Measurements from ENCODE around the gene TRMT2A.

TRMT2A gene

DNA sequence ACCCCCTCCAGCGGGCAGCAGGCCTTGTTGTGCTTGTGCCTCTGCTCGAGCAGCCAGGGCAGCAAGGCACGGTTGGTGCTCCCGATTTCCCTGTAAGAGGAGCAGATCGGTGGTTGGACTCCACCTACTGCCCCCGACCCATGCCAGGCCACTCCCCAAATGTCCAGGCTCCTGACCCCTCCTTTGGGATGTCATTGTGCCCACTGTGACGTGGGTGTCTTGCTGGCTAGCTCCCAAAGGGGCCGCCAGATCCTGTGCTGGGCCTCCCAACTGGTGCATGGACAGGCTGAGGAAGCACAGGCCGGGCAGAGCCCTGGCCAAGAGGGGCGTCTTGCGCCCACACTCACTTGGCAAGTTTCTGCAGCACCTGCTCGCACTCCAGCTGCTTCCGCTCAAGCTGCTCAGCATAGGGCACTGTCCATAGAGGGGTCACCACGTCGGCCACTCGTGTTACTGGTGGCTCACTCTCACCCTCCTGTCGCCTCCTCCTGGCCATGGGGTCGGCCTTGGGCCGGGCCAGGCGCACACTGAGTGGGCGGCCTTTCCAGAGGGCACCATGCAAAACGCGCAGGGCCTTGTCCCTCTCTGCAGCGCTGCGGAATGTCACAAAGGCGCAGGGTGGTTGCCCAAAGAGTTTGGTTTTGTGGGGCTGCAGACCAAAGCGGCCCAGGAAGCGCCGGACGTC lies 1.2 kb downstream of the TRMT2A start, which contains the start of gene RANBP1:
TSS of gene RANBP1 (plus strand) at position 414 of the 685 bp plus-strand sequence. CDS start at position 495, 81 bp downstream.
- DNase-seq: no peak

DNA sequence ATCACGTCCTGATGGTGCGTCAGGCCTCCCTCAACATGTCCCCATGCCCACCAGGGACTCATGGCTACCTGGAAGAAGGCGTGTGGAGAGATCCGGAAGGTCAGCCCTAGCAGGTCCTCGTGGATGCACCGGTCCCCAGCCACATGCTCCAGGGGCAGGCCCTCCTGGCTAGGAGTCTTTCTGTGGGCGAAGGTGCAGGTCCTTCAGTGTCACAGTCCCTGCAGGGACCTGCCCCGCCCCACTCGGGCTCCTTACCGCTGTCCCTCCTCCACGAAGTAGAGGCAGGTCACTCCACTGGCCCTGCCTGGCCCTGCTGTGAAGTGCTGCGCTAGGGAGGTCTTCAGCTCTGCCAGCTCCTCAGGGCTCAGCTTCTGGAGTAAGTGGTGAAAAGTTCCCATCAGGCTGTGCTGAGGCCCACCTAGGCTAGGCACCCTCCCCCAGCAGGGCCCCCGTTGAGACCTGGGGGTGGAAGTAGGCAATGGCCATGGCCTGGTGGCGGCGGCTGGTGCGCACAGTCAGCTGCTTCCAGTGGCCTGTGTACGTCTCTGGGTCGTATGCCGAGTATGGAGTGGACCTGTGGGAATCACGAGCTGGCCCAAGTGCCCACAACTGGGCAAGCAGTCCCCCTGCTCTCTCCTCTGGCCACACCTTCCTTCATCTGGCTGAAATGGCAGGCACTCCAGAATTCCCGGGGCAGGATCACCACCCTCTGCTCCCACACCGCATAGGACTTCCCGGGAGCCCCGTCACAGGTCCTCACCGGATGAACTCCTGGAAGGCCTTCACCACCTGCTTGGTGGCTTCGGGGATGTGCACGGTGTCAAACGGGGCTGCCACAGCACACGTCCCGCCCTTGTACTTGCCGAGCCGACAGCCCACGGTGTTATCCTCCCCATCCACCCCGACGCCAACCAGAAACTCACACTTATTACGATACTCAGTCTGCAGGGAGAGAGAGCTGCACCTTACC lies 2.2 kb downstream of the TRMT2A start:
- DNase-seq: no peak

GRCh38 chr22:20113551-20114310 lies 3.3 kb downstream of the TRMT2A start:
- DNase-seq: no peak

- no peak for DNase-seq
These were observed 4.2 kb downstream of the TRMT2A start for GRCh38 chr22:20112623-20113511.

GRCh38 chr22:20111689-20112622 lies 5.1 kb downstream of the TRMT2A start:
- no peak for DNase-seq

DNA sequence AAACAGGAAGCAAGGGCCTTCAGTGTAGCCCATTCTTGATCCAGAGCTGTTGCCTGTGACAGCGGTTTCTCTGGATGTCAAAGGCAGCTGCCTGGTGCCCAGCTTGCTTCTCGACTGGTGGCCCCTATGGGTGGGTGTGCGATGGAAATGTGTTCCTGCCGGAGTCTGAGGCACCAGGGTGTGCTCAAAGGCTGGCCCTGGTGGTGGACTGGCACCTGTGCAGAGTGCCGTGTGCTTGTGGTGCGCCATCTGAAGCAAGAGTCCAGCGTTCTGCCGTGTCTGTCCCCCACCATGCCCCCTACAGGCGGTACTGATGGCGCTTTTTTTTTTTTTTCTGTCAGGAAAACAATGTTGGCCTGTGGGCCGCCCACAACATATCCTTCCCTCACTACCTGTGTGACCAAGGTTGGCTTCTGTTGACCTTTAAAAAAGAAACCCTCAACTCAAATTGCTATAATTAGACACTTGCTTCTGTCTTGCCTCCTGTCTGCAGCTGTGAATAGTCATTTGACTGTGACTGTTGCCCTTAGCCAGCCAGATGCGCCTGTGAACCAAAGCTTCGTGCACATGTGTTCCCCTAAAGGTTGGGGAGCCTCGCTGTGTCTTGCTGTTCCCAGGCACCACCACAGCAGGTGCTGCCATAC lies 5.9 kb downstream of the TRMT2A start:
- no peak for DNase-seq

- no peak for DNase-seq
These were observed 6.6 kb downstream of the TRMT2A start for GRCh38 chr22:20110359-20110985.

DNA sequence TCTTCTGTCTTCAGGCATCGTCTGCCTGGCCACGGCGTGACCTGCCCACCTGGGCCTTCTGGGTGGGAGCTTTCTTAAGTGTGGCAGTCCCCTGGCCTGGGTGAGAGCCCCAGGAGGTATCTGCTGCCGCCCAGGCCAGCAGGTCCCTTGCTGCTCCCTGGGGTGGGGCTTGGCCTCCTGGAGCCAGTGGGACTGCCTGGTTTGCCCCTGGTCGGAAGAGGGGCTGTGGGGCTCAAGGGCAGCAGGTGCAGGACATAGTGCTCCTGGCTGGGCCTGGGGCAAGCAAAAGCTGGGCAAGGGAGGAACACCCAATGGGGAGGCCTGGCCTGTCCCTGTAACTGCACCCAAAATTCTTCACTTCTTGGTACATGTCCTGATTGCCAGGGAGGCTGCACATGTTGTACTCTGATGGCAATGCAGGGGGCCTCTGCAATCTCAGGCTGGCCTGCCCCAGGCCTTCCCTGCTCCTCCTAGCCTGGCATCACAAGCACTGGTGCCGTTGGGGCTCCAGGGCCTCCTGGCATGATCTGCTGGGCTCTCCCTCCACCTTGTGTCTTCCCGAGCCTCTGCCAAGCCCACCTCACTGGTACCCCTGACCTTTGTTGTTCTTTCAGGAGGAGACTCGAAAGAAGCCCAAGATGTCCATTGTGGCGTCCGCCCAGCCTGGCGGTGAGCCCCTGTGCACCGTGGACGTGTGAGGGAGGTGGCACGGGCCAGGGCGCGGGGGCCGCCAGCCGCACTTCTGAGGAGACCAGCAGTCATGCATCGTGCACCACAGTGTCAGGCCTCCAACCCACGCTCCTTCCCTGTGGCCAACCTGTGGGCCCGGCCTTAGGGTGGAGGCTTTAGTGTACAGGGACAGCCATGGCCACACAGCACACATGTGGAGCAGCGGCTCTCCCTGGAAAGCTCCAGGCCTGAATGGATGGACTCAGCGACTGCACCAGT lies 7.3 kb downstream of the TRMT2A start:
- DNase-seq: peak; percentile 15

DNA sequence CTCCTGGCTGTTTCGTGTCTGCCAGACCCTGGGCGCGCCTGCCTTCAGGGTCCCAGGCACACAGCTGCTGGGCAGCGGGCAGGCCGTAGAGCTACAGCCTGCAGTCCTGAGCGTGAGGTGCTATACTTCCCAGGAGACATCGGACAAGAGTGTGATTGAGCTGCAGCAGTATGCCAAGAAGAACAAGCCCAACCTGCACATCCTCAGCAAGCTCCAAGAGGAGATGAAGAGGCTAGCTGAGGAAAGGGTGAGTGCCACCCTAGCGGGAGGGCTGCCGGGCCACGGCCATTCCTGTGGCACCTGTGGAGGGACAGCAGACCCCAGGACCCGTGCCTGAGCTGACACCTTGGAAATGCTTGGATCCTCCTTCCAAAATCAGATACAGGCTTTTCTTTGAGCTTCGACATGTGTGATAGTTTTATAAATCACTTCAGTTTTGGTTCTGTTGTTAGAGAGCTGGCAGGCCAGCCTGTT lies 8.2 kb downstream of the TRMT2A start:
- DNase-seq: peak; percentile 5

DNA sequence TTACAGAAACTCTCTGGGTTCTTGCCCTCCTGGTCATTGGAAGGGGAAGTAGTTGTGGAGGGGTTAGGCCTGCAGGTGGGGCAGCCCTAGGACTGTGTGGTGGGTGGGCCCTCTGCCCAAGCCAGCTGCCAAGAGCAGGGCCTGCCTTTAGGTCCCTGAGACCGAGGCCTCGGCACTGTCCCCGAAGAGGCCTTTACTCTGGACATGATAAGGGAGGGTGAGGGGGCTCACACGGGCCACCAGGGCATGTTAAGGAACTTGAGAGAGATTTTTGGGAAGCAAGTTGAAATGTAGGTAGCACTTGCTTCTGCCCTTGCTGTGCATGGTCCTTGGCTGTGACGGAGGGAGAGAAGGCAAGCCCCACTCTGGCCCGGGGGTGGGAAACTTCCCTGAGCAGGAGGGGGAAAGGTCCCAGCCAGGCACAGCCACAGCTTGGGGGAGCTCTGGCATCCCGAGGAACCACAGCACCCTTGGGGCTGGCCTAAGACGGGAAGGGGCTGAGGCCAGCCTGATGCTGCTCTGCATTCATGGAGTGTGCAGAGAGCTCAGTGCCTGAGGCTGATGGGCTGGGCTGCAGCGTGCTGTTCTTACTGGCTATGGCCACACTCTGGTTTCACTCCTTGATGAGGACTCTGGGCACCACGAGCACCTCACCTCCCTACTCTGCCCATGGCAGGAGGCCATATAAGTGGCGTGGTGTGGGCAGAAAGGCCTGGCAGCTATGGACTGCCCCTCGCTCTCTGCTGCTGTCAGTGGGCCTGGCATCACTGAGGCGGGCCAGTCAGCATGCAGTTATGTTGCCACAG lies 8.9 kb downstream of the TRMT2A start:
- DNase-seq: peak; percentile 7

GRCh38 chr22:20107471-20107901 lies 9.5 kb downstream of the TRMT2A start:
- no peak for DNase-seq

DNA sequence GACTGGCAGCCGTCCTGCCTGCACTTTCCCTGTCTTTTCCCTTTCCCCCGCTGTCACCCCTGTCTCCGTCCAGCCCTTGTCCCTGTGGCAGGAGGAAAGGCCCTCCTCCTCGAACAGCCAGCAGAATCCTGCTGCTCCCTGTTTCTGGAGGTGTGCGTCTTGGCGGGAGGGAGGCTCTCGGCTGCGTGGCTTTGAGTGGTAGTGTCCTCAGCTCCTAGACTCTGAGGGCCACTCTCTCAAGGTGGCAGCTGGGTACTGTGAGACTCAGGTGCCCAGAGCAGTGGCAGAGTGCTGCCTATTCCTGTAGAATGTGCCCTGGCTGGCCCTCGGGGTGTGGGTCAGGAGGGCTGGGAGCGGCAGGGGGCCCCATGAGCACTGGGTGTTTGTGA lies 10.2 kb downstream of the TRMT2A start:
- DNase-seq: no peak

GRCh38 chr22:20106205-20106848 lies 10.7 kb downstream of the TRMT2A start:
- DNase-seq: no peak

DNA sequence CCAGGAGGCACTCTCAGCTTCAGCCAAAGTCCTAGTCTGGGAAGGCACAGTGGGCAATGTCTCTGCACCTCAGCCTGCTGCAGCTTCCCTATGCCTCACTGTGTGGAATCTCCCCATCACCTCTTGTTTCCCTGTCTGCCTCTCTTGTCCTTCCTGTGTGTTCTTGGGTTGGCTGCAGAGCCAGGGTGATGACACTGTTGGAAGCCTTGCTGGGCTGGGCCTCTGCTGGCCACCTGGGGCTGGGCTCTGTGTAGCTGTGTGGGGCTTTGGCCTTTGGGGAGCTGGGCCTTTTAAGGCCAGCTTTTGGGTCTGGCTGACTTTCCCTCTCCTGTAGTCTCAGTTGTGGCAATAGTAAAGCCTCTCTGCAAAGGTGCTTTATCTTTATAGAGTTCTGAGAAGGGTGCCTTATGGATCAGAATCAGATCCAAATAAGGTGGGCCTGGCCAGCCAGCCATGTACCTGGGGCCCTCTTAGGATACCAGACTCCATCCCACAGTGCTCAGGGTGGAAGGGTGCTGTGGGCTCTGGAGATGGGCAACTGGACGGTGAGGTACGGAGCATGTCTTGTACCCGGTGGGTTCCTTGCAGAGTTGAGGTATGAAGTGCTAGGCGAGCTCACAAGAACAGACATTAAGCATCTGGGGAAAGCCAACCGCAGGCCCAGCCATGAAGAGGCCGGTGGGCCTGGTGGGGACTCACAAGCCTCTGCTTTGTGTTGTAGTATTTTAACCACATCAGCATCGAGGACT lies 11.4 kb downstream of the TRMT2A start:
- no peak for DNase-seq

DNA sequence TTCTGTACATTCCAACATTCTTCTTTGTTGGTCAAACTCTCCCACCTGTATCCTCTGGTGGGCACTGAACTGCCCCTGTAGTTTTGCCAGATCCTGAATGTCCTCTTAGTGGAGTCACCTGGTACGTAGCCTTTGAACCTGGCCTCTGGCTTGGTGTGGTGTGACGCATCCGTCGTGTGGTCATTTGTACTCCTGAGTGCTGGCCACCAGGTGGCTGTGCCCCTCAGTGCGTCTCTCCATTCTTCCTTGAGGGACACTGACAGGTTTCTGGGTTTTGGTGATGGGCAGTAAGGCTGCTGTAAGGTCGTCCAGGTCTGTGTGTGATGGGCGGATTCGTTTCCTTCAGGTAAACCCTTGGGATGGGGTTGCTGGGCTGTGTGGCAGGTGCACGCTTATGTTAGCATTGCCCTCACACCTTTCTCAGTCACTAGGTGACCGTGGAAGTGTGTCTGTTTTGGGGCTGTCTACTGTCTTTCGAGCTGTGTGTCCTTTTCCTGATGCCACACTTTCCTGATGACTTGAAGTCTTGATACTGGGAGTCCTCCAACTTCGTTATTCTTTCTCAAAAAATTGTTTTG lies 14.7 kb downstream of the TRMT2A start:
- peak; percentile 6 for DNase-seq

- peak; percentile 4 for DNase-seq
These were observed 15.4 kb downstream of the TRMT2A start for GRCh38 chr22:20101638-20102037.
